GM13977 (cell line): Measurements from ENCODE around the gene VAV1.

ENCODE experiments used
- DNase-seq: peaks from one replicate; pipeline ENCODE4 v3.0.0; 2012; ENCODE audit warnings: low spot score
- in situ Hi-C: fragments of 300-500 bp; cut with MboI; formaldehyde crosslinking; loops from one replicate; pipeline ENCODE4 v1.12.0; 2022; ENCODE audit warnings: low sequenced_read_pairs, low pct_unique_long_range_greater_than_20kb, mixed read lengths, inconsistent platforms; ENCODE audit not compliant: unreplicated experiment
- TF ChIP-seq, protein P1 (sequence below): IDR thresholded peaks from 2 replicates; pipeline ENCODE4 v1.5.1; 2012; ENCODE audit warnings: mild to moderate bottlenecking, control low read depth; ENCODE audit not compliant: insufficient read depth; ENCODE audit errors: extremely low read depth, missing control alignments

Gene VAV1

DNA sequence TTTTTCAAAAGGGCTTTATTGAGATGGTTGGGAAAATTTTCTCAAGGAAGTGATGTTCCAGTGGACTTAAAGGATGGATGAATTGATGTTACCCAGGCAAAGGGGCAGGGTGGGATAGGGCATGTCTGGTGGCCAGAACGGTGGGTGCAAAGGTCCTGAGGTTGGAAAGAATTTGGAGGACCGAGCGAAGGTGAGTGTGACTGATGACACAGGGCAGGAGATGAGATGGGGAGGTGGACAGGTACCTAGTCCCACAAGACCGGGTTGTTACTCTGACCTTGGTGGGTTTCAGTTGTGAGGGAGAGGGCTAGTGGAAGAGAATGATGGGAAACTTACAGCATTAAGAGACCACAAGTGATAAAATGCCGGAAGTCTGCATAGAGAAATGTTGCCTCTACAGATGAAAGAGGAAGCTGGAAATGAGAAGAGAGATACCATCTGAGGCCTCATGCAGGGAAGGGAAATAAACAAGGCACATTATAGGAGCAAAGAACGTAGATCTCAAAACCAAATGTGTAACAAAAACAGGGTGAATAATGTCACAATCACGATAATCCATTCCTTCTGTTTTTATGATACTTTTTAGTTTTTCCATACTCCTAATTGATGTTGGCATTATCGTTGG is 119.4 kb downstream of the VAV1 start:
- peak; percentile 26 for DNase-seq
- TF ChIP-seq, protein P1, sequence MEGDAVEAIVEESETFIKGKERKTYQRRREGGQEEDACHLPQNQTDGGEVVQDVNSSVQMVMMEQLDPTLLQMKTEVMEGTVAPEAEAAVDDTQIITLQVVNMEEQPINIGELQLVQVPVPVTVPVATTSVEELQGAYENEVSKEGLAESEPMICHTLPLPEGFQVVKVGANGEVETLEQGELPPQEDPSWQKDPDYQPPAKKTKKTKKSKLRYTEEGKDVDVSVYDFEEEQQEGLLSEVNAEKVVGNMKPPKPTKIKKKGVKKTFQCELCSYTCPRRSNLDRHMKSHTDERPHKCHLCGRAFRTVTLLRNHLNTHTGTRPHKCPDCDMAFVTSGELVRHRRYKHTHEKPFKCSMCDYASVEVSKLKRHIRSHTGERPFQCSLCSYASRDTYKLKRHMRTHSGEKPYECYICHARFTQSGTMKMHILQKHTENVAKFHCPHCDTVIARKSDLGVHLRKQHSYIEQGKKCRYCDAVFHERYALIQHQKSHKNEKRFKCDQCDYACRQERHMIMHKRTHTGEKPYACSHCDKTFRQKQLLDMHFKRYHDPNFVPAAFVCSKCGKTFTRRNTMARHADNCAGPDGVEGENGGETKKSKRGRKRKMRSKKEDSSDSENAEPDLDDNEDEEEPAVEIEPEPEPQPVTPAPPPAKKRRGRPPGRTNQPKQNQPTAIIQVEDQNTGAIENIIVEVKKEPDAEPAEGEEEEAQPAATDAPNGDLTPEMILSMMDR = no peak
- in situ Hi-C loops = no loop called here

DNA sequence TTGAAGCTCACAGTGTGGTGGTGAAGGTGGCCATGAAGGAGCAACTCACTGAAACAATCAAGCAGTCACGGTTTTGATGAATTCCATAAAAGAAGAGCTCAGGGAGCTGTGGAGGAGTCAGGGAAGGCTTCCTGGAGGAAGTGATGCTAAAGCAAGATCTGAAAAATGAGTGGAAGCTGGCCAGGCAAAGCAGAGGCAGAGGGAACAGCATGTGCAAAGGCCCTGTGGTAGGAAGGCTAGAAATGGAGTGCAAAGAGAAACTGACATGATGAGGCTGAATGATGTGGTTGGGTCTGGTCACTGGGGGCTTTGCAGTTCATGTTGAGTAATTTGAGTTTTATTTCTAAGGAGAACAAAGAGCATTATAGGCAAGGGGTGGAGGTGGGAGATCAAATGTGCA is 121.8 kb downstream of the VAV1 start:
- in situ Hi-C loops = no loop called here
- TF ChIP-seq, protein P1 = no peak
- no peak for DNase-seq

DNA sequence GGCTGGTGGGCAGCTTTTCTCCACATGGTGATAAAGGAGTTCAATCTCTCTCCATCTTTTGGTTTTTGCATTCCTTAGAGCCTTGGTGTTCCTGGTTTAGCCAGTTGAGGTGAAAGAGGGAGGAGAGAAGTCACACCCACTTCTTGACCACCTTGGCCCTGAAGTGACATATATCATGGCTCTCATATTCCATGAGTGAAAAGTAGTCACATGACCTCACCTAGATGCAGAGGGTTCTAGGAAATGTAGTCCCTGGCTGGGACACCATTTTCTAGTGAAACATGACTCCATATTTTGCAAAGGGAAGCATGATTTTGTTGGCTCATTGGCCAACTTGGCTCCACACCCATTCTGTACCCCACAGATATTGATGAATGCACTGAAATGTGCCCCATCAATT is 130.9 kb downstream of the VAV1 start:
- TF ChIP-seq, protein P1 = no peak
- no peak for DNase-seq
- in situ Hi-C loops = no loop called here

DNA sequence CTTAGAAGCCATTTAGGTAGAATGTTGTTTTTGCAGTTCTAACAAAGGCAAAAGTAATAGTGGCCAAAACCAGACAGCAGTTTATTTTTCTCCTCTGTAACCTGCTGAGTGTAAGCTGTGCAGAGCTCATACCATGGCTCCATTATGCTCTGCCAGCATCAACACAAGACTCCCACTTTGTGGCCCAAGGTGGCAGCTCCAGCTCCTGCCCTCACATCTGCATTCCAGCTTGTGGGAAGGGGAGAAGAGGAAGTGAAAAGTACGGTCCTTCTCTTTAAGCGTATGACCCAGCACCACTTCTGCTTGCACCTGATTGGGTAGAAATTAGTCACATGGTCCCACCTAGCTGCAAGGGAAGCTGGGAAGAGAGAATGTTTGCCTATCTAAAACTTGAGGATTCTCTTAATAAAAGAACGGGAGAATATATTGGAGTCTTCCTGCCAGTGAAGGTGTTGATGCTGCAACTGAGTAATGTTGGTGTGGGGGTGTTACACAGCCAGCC is 134.1 kb downstream of the VAV1 start:
- in situ Hi-C loops = no loop called here
- DNase-seq = no peak
- TF ChIP-seq, protein P1 = no peak
